GM12892 (cell line): ENCODE measurements around the gene JDP2.

Experiments used
- POLR2A ChIP-seq: IDR thresholded peaks from 2 replicates; pipeline ENCODE4 v1.6.1; 2011; ENCODE audit warnings: low read depth, low read length, control low read depth
- POLR2AphosphoS5 ChIP-seq: IDR thresholded peaks from 2 replicates; pipeline ENCODE4 v1.6.1; 2011; ENCODE audit warnings: low read depth, low read length, control low read depth
- TAF1 ChIP-seq: IDR thresholded peaks from 2 replicates; pipeline ENCODE4 v1.6.1; 2011; ENCODE audit warnings: low read depth, mild to moderate bottlenecking, control low read depth, low read length, borderline replicate concordance

DNA sequence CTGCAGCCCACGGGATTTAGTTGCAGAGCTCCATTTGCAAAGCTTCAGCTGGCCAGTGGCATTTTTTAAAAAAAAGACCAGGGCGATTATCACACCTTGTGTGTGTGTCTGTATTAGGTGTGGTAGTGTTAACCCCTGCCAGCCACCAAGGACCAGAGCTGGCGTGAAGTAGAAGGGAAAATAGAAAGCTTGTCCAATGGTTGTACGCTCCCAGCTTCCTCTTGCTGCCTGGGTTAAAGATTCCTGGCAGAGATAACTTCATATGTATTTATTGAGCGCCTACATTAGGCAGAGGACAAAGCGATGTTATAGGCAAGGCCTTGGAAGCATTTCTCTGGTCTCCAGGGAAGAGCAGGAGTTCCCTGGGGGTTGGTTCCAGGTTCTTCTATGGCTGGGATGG, 3.2 kb downstream of the JDP2 start:
- TF ChIP-seq POLR2A: no peak
- TF ChIP-seq POLR2AphosphoS5: no peak
- no peak for TF ChIP-seq TAF1
